COLO668 (cell line): Measurements from ENCODE around the gene MKNK1.

Source experiments
- DNase-seq: peaks from one replicate; lab custom pipeline; 2025; ENCODE audit not compliant: unreplicated experiment; lab: John Stamatoyannopoulos, UW

MKNK1 gene

GRCh38 chr1:46525253-46525983, 78.7 kb downstream of the MKNK1 start:
- DNase-seq = no peak

GRCh38 chr1:46524843-46525242, 79.2 kb downstream of the MKNK1 start:
- no peak for DNase-seq

- DNase-seq = peak; percentile 31
Measured at GRCh38 chr1:46523496-46524353, 80.3 kb downstream of the MKNK1 start.

- no peak for DNase-seq
Measured at GRCh38 chr1:46522969-46523320, 81.1 kb downstream of the MKNK1 start.

- DNase-seq = no peak
Measured at GRCh38 chr1:46522184-46522968, 81.7 kb downstream of the MKNK1 start.

- DNase-seq = no peak
Measured at GRCh38 chr1:46521414-46521813, 82.7 kb downstream of the MKNK1 start.

GRCh38 chr1:46520063-46520911, 83.8 kb downstream of the MKNK1 start:
- no peak for DNase-seq

- no peak for DNase-seq
Measured at GRCh38 chr1:46519209-46519608, 84.9 kb downstream of the MKNK1 start.

- DNase-seq = no peak
Measured at GRCh38 chr1:46517932-46518498, 86.1 kb downstream of the MKNK1 start.

GRCh38 chr1:46517010-46517600, 87.0 kb downstream of the MKNK1 start:
- peak; percentile 87 for DNase-seq

- DNase-seq = no peak
Measured at GRCh38 chr1:46516200-46516950, 87.7 kb downstream of the MKNK1 start.

GRCh38 chr1:46515576-46515975, 88.5 kb downstream of the MKNK1 start:
- DNase-seq = no peak

- DNase-seq = no peak
Measured at GRCh38 chr1:46513536-46513935, 90.5 kb downstream of the MKNK1 start.

- no peak for DNase-seq
Measured at GRCh38 chr1:46512792-46513190, 91.3 kb downstream of the MKNK1 start.

- no peak for DNase-seq
Measured at GRCh38 chr1:46512135-46512791, 91.8 kb downstream of the MKNK1 start.

- no peak for DNase-seq
Measured at GRCh38 chr1:46510998-46511365, 93.1 kb downstream of the MKNK1 start.

- no peak for DNase-seq
Measured at GRCh38 chr1:46510341-46510997, 93.6 kb downstream of the MKNK1 start.

- no peak for DNase-seq
Measured at GRCh38 chr1:46508757-46509156, 95.3 kb downstream of the MKNK1 start.
